Liver (tissue), 9 donors: ENCODE measurements around the gene NT5DC1. TPM values are rescaled to one million over a fixed set of nuclear protein-coding genes. Genes with fewer than 3 reads are reported as not detected.
A peak's percentile ranks its signal among the peaks of the same experiment; 100 is the strongest.

Experiments used
- DNase-seq: peaks from one replicate; pipeline ENCODE4 v3.0.0-alpha.2; 2017; ENCODE audit warnings: low spot score
- H3K27ac ChIP-seq, 2 donors: one replicate each; pipeline ENCODE4 v1.7.0; 2013; ENCODE audit warnings: inconsistent platforms in 2 of 2, low read length in 2 of 2, control low read depth in 1 of 2, low read depth in 1 of 2, mild to moderate bottlenecking in 1 of 2
- H3K27me3 ChIP-seq, 4 donors: one replicate each; pipeline versions ENCODE4 v1.6.1 to v1.7.0; 2013; ENCODE audit warnings: low read length in 3 of 4, inconsistent platforms in 1 of 4, mild to moderate bottlenecking in 1 of 4, moderate library complexity in 1 of 4; ENCODE audit not compliant: control insufficient read depth in 4 of 4, insufficient read depth in 4 of 4
- H3K36me3 ChIP-seq, 4 donors: one replicate each; pipeline versions ENCODE4 v1.6.1 to v1.7.0; 2013; ENCODE audit warnings: low read length in 3 of 4, mild to moderate bottlenecking in 3 of 4, low read depth in 1 of 4, moderate library complexity in 1 of 4; ENCODE audit not compliant: control insufficient read depth in 4 of 4, insufficient read depth in 3 of 4
- H3K4me1 ChIP-seq, 4 donors: one replicate each; pipeline versions ENCODE4 v1.6.1 to v1.7.0; 2013; ENCODE audit warnings: low read length in 3 of 4, mild to moderate bottlenecking in 3 of 4, moderate library complexity in 1 of 4; ENCODE audit not compliant: control insufficient read depth in 4 of 4, insufficient read depth in 4 of 4
- H3K4me3 ChIP-seq, 3 donors: one replicate each; pipeline versions ENCODE4 v1.6.1 to v1.7.0; 2013; ENCODE audit warnings: low read length in 3 of 3, control low read depth in 1 of 3, low read depth in 1 of 3, mild to moderate bottlenecking in 1 of 3
- H3K9ac ChIP-seq, 2 donors: one replicate each; pipeline ENCODE4 v1.7.0; 2013; ENCODE audit warnings: low read length in 2 of 2, mild to moderate bottlenecking in 2 of 2, moderate library complexity in 2 of 2, control low read depth in 1 of 2, low read depth in 1 of 2
- H3K9me3 ChIP-seq, 4 donors: one replicate each; pipeline versions ENCODE4 v1.6.1 to v1.7.0; 2013; ENCODE audit warnings: low read length in 3 of 4; ENCODE audit not compliant: control insufficient read depth in 4 of 4
- ATF3 ChIP-seq: IDR thresholded peaks from 2 replicates; pipeline ENCODE4 v1.6.1; 2016; ENCODE audit warnings: antibody characterized with exemption
- CTCF ChIP-seq: fragments of 150-350 bp; IDR thresholded peaks from 2 replicates; pipeline ENCODE4 v1.5.1; 2017; ENCODE audit warnings: improper control_type of control experiment, low read depth, low read length; ENCODE audit not compliant: missing input control
- EGR1 ChIP-seq, 2 donors: IDR thresholded peaks; 2 replicates each; pipeline ENCODE4 v1.6.1; 2016 to 2018; ENCODE audit warnings: antibody characterized with exemption in 2 of 2, low read depth in 2 of 2
- FOXA1 ChIP-seq: IDR thresholded peaks from 2 replicates; pipeline ENCODE4 v1.6.1; 2016; ENCODE audit warnings: antibody characterized with exemption
- FOXA2 ChIP-seq: IDR thresholded peaks from 2 replicates; pipeline ENCODE4 v1.6.1; 2016; ENCODE audit warnings: antibody characterized with exemption
- GABPA ChIP-seq, 2 donors: IDR thresholded peaks in 1 of 2; conservative IDR thresholded peaks in 1 of 2; 2 replicates each; pipeline ENCODE4 v1.6.1; 2016; ENCODE audit warnings: antibody characterized with exemption in 2 of 2, mild to moderate bottlenecking in 1 of 2, moderate library complexity in 1 of 2
- HNF4A ChIP-seq, 2 donors: conservative IDR thresholded peaks; 2 replicates each; pipeline ENCODE4 v1.6.1; 2016; ENCODE audit warnings: antibody characterized with exemption in 2 of 2, mild to moderate bottlenecking in 2 of 2
- HNF4G ChIP-seq: IDR thresholded peaks from 2 replicates; pipeline ENCODE4 v1.6.1; 2016; ENCODE audit warnings: antibody characterized with exemption
- JUND ChIP-seq, 2 donors: IDR thresholded peaks; 2 replicates each; pipeline ENCODE4 v1.6.1; 2016; ENCODE audit warnings: antibody characterized with exemption in 2 of 2
- MAX ChIP-seq: IDR thresholded peaks from 2 replicates; pipeline ENCODE4 v1.6.1; 2016; ENCODE audit warnings: antibody characterized with exemption
- NR2F2 ChIP-seq: IDR thresholded peaks from 2 replicates; pipeline ENCODE4 v1.6.1; 2016; ENCODE audit warnings: antibody characterized with exemption
- RAD21 ChIP-seq, 2 donors: IDR thresholded peaks; 2 replicates each; pipeline ENCODE4 v1.6.1; 2016; ENCODE audit warnings: antibody characterized with exemption in 2 of 2, mild to moderate bottlenecking in 2 of 2
- RXRA ChIP-seq, 2 donors: IDR thresholded peaks; 2 replicates each; pipeline ENCODE4 v1.6.1; 2017 to 2018; ENCODE audit warnings: antibody characterized with exemption in 2 of 2, mild to moderate bottlenecking in 1 of 2
- SP1 ChIP-seq: IDR thresholded peaks from 2 replicates; pipeline ENCODE4 v1.6.1; 2018; ENCODE audit warnings: antibody characterized with exemption, mild to moderate bottlenecking
- TAF1 ChIP-seq: conservative IDR thresholded peaks from 2 replicates; pipeline ENCODE4 v1.6.1; 2016; ENCODE audit warnings: antibody characterized with exemption, mild to moderate bottlenecking
- YY1 ChIP-seq: IDR thresholded peaks from 2 replicates; pipeline ENCODE4 v1.6.1; 2016; ENCODE audit warnings: antibody characterized with exemption, mild to moderate bottlenecking
- ZBTB33 ChIP-seq: IDR thresholded peaks from 2 replicates; pipeline ENCODE4 v1.6.1; 2016; ENCODE audit warnings: antibody characterized with exemption
- WGBS: extraction: QIAGEN DNeasy Blood & Tissue Kit; methylation state at CpG from one replicate; pipeline ENCODE4 v1.1.7; 2013; 5-methylcytosine and 5-hydroxymethylcytosine counted together
- polyA plus RNA-seq, 2 donors: library from polyadenylated mRNA; stranded (reverse) in 1 of 2; unstranded in 1 of 2; fragments of 200-250 nt in 1 of 2; fragments of >200 nt in 1 of 2; fragmentation: Nextera tagmentation in 1 of 2; extraction: Ambion mirVana in 1 of 2; gene quantifications; one replicate each; pipeline versions ENCODE4 v1.2.1 to v1.2.3, GENCODE V29; 2013 to 2015
- total RNA-seq, 2 donors: library from RNA; depleted of rRNA; stranded (reverse); fragments of >200 nt; gene quantifications; one replicate each; pipeline ENCODE4 v1.2.3, GENCODE V29; 2014
- TF ChIP-seq, protein P1 (sequence below): IDR thresholded peaks from 2 replicates; pipeline ENCODE4 v1.6.1; 2016; ENCODE audit warnings: antibody characterized with exemption, mild to moderate bottlenecking
- donor health status: healthy.
- donor health status: healthy.
- donor health status: healthy.
- donor health status: healthy.
- donor health status: healthy.

NT5DC1 gene
- total and polyA plus RNA-seq, 4 donors = 10.4 to 31.4 (median 23.3) TPM

GRCh38 chr6:116090251-116090650 is 10.4 kb upstream of the NT5DC1 start:
- Histone ChIP-seq H3K4me3 (no peak overlapping the region), H3K9ac (no peak overlapping the region), H3K27ac (no peak overlapping the region), H3K27me3 (no peaks in the 10 kb centered on the region), H3K9me3 (no peaks in the 10 kb centered on the region), H3K4me1 (peaks cover 1 to 16% (median 5%) of the 10 kb centered on the region in 4 donors), H3K36me3 (peaks cover 0 to 1% (median 0%) of the 10 kb centered on the region in 4 donors)
- DNase-seq = no peak
- 93% methylated on average over 2 of the region's 2 CpGs for whole genome bisulfite sequencing
- no peak for TF ChIP-seq YY1
- no peak for TF ChIP-seq SP1
- no peak for TF ChIP-seq RAD21 (IDR thresholded peaks at IDR 0.05)
- no peak for TF ChIP-seq ATF3
- no peak for TF ChIP-seq RXRA (IDR thresholded peaks at IDR 0.05)
- TF ChIP-seq CTCF = no peak
- no peak for TF ChIP-seq FOXA2
- TF ChIP-seq HNF4G = no peak
- no peak for TF ChIP-seq MAX
- TF ChIP-seq EGR1 (IDR thresholded peaks at IDR 0.05; ENCODE audit: low read depth in 2 of 2) = no peak
- no peak for TF ChIP-seq GABPA (IDR thresholded peaks at IDR 0.05 in 1 of 2, conservative IDR thresholded peaks at IDR 0.05 in 1 of 2)
- TF ChIP-seq ZBTB33 = no peak
- TF ChIP-seq JUND (IDR thresholded peaks at IDR 0.05) = no peak
- TF ChIP-seq FOXA1 = no peak
- TF ChIP-seq HNF4A (conservative IDR thresholded peaks at IDR 0.05) = no peak
- no peak for TF ChIP-seq NR2F2

DNA sequence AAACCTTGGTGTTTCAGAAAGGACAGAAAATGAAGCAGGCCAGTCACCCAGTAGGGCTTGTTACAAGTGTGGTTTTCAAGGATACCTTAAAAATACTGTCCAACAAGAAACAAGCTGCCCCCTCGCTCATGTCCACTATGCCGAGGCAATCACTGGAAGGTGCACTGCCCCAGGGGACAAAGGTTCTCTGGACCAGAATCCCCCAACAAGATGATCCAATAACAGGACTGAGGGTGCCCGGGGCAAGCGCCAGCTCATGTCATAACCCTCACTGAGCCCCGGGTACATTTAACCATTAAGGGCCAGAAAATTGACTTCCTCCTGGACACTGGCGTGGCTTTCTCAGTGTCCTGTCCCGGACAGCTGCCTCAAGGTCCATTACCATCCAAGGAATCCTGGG is 6.6 kb upstream of the NT5DC1 start:
- WGBS = 40% methylated on average over 7 of the region's 7 CpGs
- Histone ChIP-seq H3K9ac (no peak overlapping the region), H3K36me3 (no peaks in the 10 kb centered on the region), H3K4me1 (peaks cover 1 to 19% (median 11%) of the 10 kb centered on the region in 4 donors), H3K9me3 (no peaks in the 10 kb centered on the region), H3K4me3 (peak overlapping the region in 1 of 3 donors; percentile 11), H3K27me3 (no peaks in the 10 kb centered on the region), H3K27ac (peak overlapping the region in 1 of 2 donors; percentile 4)
- DNase-seq = no peak
- TF ChIP-seq NR2F2 = no peak
- TF ChIP-seq, protein P1, sequence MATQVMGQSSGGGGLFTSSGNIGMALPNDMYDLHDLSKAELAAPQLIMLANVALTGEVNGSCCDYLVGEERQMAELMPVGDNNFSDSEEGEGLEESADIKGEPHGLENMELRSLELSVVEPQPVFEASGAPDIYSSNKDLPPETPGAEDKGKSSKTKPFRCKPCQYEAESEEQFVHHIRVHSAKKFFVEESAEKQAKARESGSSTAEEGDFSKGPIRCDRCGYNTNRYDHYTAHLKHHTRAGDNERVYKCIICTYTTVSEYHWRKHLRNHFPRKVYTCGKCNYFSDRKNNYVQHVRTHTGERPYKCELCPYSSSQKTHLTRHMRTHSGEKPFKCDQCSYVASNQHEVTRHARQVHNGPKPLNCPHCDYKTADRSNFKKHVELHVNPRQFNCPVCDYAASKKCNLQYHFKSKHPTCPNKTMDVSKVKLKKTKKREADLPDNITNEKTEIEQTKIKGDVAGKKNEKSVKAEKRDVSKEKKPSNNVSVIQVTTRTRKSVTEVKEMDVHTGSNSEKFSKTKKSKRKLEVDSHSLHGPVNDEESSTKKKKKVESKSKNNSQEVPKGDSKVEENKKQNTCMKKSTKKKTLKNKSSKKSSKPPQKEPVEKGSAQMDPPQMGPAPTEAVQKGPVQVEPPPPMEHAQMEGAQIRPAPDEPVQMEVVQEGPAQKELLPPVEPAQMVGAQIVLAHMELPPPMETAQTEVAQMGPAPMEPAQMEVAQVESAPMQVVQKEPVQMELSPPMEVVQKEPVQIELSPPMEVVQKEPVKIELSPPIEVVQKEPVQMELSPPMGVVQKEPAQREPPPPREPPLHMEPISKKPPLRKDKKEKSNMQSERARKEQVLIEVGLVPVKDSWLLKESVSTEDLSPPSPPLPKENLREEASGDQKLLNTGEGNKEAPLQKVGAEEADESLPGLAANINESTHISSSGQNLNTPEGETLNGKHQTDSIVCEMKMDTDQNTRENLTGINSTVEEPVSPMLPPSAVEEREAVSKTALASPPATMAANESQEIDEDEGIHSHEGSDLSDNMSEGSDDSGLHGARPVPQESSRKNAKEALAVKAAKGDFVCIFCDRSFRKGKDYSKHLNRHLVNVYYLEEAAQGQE = no peak
- peak; percentile 76 for TF ChIP-seq HNF4G
- TF ChIP-seq ATF3 = no peak
- no peak for TF ChIP-seq TAF1
- TF ChIP-seq FOXA2 = no peak
- no peak for TF ChIP-seq RAD21 (IDR thresholded peaks at IDR 0.05)
- no peak for TF ChIP-seq CTCF
- TF ChIP-seq RXRA (IDR thresholded peaks at IDR 0.05) = peak; percentile 79 to 80
- peak; percentile 49 for TF ChIP-seq MAX
- TF ChIP-seq YY1 = peak; percentile 22
- TF ChIP-seq SP1 = peak; percentile 76
- peak in 1 of 2 donors; percentile 37 for TF ChIP-seq JUND (IDR thresholded peaks at IDR 0.05)
- peak; percentile 93 to 95 for TF ChIP-seq HNF4A (conservative IDR thresholded peaks at IDR 0.05)
- no peak for TF ChIP-seq EGR1 (IDR thresholded peaks at IDR 0.05; ENCODE audit: low read depth in 2 of 2)
